Activated naive CD8-positive, alpha-beta T cell treated with anti-CD3 and anti-CD28 coated beads, Interleukin-2, amount 50 U/mL, for 16 hours (primary cell): ENCODE data around the gene LHPP.

ENCODE experiments used
- DNase-seq: peaks from one replicate; pipeline ENCODE4 v3.0.0-alpha.2; 2020; ENCODE audit warnings: low read depth, low spot score

The LHPP gene

GRCh38 chr10:124622866-124623536 lies 161.4 kb downstream of the LHPP start:
- DNase-seq = no peak

- DNase-seq = no peak
Observed at GRCh38 chr10:124624006-124624405, 162.4 kb downstream of the LHPP start.

- DNase-seq = no peak
Observed at GRCh38 chr10:124624466-124624865, 162.8 kb downstream of the LHPP start.

GRCh38 chr10:124624895-124625294 lies 163.3 kb downstream of the LHPP start:
- no peak for DNase-seq

GRCh38 chr10:124625831-124626238 lies 164.2 kb downstream of the LHPP start:
- no peak for DNase-seq

- no peak for DNase-seq
Observed at GRCh38 chr10:124626759-124627380, 165.2 kb downstream of the LHPP start.

GRCh38 chr10:124627866-124628675 lies 166.4 kb downstream of the LHPP start:
- DNase-seq = no peak

GRCh38 chr10:124628676-124629021 lies 167.0 kb downstream of the LHPP start:
- no peak for DNase-seq

- DNase-seq = no peak
Observed at GRCh38 chr10:124629415-124629814, 167.8 kb downstream of the LHPP start.

- no peak for DNase-seq
Observed at GRCh38 chr10:124629842-124630241, 168.2 kb downstream of the LHPP start.

- DNase-seq = no peak
Observed at GRCh38 chr10:124630551-124630950, 168.9 kb downstream of the LHPP start.

- no peak for DNase-seq
Observed at GRCh38 chr10:124632064-124632531, 170.5 kb downstream of the LHPP start.

GRCh38 chr10:124632566-124632965 lies 170.9 kb downstream of the LHPP start:
- DNase-seq = no peak

- DNase-seq = no peak
Observed at GRCh38 chr10:124636271-124636995, 174.8 kb downstream of the LHPP start.

GRCh38 chr10:124637091-124637700 lies 175.6 kb downstream of the LHPP start:
- no peak for DNase-seq

- DNase-seq = no peak
Observed at GRCh38 chr10:124637746-124638145, 176.1 kb downstream of the LHPP start.

GRCh38 chr10:124639206-124639605 lies 177.6 kb downstream of the LHPP start:
- DNase-seq = no peak

GRCh38 chr10:124639646-124640045 lies 178.0 kb downstream of the LHPP start:
- DNase-seq = no peak

GRCh38 chr10:124640056-124640455 lies 178.4 kb downstream of the LHPP start:
- no peak for DNase-seq

- no peak for DNase-seq
Observed at GRCh38 chr10:124640538-124641231, 179.1 kb downstream of the LHPP start.
